Sigmoid colon (tissue), 7 donors: ENCODE data around the gene HSPB9. TPM values are rescaled to one million over a fixed set of nuclear protein-coding genes. Genes with fewer than 3 reads are reported as not detected.

Source experiments
- DNase-seq: peaks from one replicate; pipeline ENCODE4 v3.0.0-alpha.2; 2019
- H3K27ac ChIP-seq, 4 donors: fragments of 200-600 bp; sonication (generic); one replicate each; pipeline ENCODE4 v1.5.1; 2016 to 2019; ENCODE audit warnings: mild to moderate bottlenecking in 1 of 4
- H3K27me3 ChIP-seq, 3 donors: fragments of 200-600 bp; sonication (generic); one replicate each; pipeline ENCODE4 v1.5.1; 2019; ENCODE audit warnings: mild to moderate bottlenecking in 1 of 3
- H3K36me3 ChIP-seq, 4 donors: fragments of 200-600 bp; sonication (generic); one replicate each; pipeline ENCODE4 v1.5.1; 2016 to 2019
- H3K4me1 ChIP-seq, 4 donors: fragments of 200-600 bp; sonication (generic); one replicate each; pipeline ENCODE4 v1.5.1; 2017 to 2019
- H3K4me3 ChIP-seq, 4 donors: fragments of 200-600 bp; sonication (generic); one replicate each; pipeline ENCODE4 v1.5.1; 2017 to 2019; ENCODE audit warnings: mild to moderate bottlenecking in 2 of 4, moderate library complexity in 1 of 4
- H3K9me3 ChIP-seq, 4 donors: fragments of 200-600 bp in 3 of 4; sonication (generic) in 3 of 4; one replicate each; pipeline versions ENCODE4 v1.5.1 to v1.6.1; 2013 to 2019
- CTCF ChIP-seq, 4 experiments: fragments of 450-650 bp in 3 of 4; fragments of 200-600 bp in 1 of 4; IDR thresholded peaks; one replicate each; pipeline ENCODE4 v1.5.1; 2016 to 2019; ENCODE audit warnings: antibody characterized with exemption in 4 of 4, mild to moderate bottlenecking in 3 of 4, moderate library complexity in 2 of 4
- EP300 ChIP-seq, 4 donors: sonication (generic); formaldehyde crosslinking; IDR thresholded peaks; one replicate each; pipeline ENCODE4 v1.6.1; 2017; ENCODE audit warnings: antibody characterized with exemption in 4 of 4
- POLR2A ChIP-seq, 2 donors: fragments of 450-650 bp; IDR thresholded peaks; one replicate each; pipeline ENCODE4 v1.6.1; 2016; ENCODE audit warnings: antibody characterized with exemption in 2 of 2, mild to moderate bottlenecking in 2 of 2, moderate library complexity in 2 of 2
- POLR2AphosphoS5 ChIP-seq, 4 donors: sonication (generic); formaldehyde crosslinking; IDR thresholded peaks; one replicate each; pipeline ENCODE4 v1.6.1; 2017; ENCODE audit warnings: antibody characterized with exemption in 4 of 4
- WGBS, 2 donors: extraction: QIAGEN DNeasy Blood & Tissue Kit; methylation state at CpG; one replicate each; pipeline ENCODE4 v1.1.7; 2013; 5-methylcytosine and 5-hydroxymethylcytosine counted together
- intact Hi-C: fragments of 100-400 bp; cut with DNase I; formaldehyde crosslinking; loops from one replicate; pipeline ENCODE4 v1.15.1; 2023
- polyA plus RNA-seq, 3 donors: library from polyadenylated mRNA; stranded (reverse); fragments of 200-250 nt; gene quantifications; one replicate each; pipeline ENCODE4 v1.2.3, GENCODE V29; 2013
- total RNA-seq, 4 donors: library from RNA; depleted of rRNA; stranded (reverse); fragments of >200 nt; gene quantifications; one replicate each; pipeline ENCODE4 v1.1.0, GENCODE V29; 2016
- donor health status: healthy with polysubstance abuse.
- donor health status: Bipolar disorder and iron deficiency.
- donor health status: healthy.

Gene HSPB9
- total and polyA plus RNA-seq, 7 donors, result 0.10 to 0.83 (median 0.38) TPM; not detected in 3

GRCh38 chr17:42167807-42168206, 45.2 kb downstream of the HSPB9 start:
- no peak overlapping the region for H3K27ac ChIP-seq
- intact Hi-C loops, result no loop called here
- no peaks in the 10 kb centered on the region for H3K4me1 ChIP-seq
- no peak for DNase-seq
- no peaks in the 10 kb centered on the region for H3K27me3 ChIP-seq
- WGBS, 2 donors, result 92 to 93% methylated on average over 8 of the region's 8 CpGs
- no peaks in the 10 kb centered on the region for H3K9me3 ChIP-seq
- TF ChIP-seq POLR2A (IDR thresholded peaks at IDR 0.05) (no peak), EP300 (IDR thresholded peaks at IDR 0.05) (no peak), CTCF (IDR thresholded peaks at IDR 0.05) (no peak), POLR2AphosphoS5 (IDR thresholded peaks at IDR 0.05) (no peak)
- no peaks in the 10 kb centered on the region for H3K36me3 ChIP-seq
- no peak overlapping the region for H3K4me3 ChIP-seq

GRCh38 chr17:42169351-42169750, 46.7 kb downstream of the HSPB9 start:
- no peaks in the 10 kb centered on the region for H3K4me1 ChIP-seq
- WGBS, 2 donors, result 93 to 95% methylated on average over 29 of the region's 29 CpGs
- no peak overlapping the region for H3K4me3 ChIP-seq
- no peaks in the 10 kb centered on the region for H3K27me3 ChIP-seq
- no peak for DNase-seq
- TF ChIP-seq EP300 (IDR thresholded peaks at IDR 0.05) (no peak), POLR2A (IDR thresholded peaks at IDR 0.05) (no peak), CTCF (IDR thresholded peaks at IDR 0.05) (no peak), POLR2AphosphoS5 (IDR thresholded peaks at IDR 0.05) (no peak)
- no peak overlapping the region for H3K27ac ChIP-seq
- no peaks in the 10 kb centered on the region for H3K36me3 ChIP-seq
- intact Hi-C loops, result no loop called here
- H3K9me3 ChIP-seq, result no peaks in the 10 kb centered on the region

- no peak overlapping the region for H3K27ac ChIP-seq
- WGBS, 2 donors, result 66 to 70% methylated on average over 11 of the region's 11 CpGs
- DNase-seq, result no peak
- H3K4me1 ChIP-seq, result no peaks in the 10 kb centered on the region
- H3K4me3 ChIP-seq, result no peak overlapping the region
- no peaks in the 10 kb centered on the region for H3K27me3 ChIP-seq
- TF ChIP-seq EP300 (IDR thresholded peaks at IDR 0.05) (no peak), POLR2A (IDR thresholded peaks at IDR 0.05) (no peak)
- intact Hi-C loops, result no loop called here
- H3K9me3 ChIP-seq, result no peaks in the 10 kb centered on the region
- H3K36me3 ChIP-seq, result no peaks in the 10 kb centered on the region
Observed at GRCh38 chr17:42171831-42172230, 49.2 kb downstream of the HSPB9 start.

Other genes starting within 250 kb of the HSPB9 start
- 10 to 100 TPM; 41.0 to 56.2 (median 44.7) TPM for gene ACLY, start 203.9 kb upstream of the HSPB9 start, total RNA-seq
- 10 to 100 TPM; 27.0 to 55.1 (median 33.3) TPM for gene ACLY, start 203.9 kb upstream of the HSPB9 start, polyA plus RNA-seq
- gene ODAD4, start 192.2 kb upstream of the HSPB9 start, total RNA-seq, result 1 to 10 TPM; 1.4 to 2.2 (median 1.6) TPM
- under 1 TPM in 1 of 3 donors, not detected in 2; 0.41 TPM for gene ODAD4, start 192.2 kb upstream of the HSPB9 start, polyA plus RNA-seq
- 10 to 100 TPM; 52.0 to 71.3 (median 65.2) TPM for gene CNP, start 156.0 kb upstream of the HSPB9 start, total RNA-seq
- gene CNP, start 156.0 kb upstream of the HSPB9 start, polyA plus RNA-seq, result 10 to 100 TPM; 24.0 to 48.0 (median 25.2) TPM
- 10 to 100 TPM; 46.7 to 57.1 (median 49.6) TPM for gene DNAJC7, start 105.4 kb upstream of the HSPB9 start, total RNA-seq
- 10 to 100 TPM; 90.1 to 91.6 (median 90.1) TPM for gene DNAJC7, start 105.4 kb upstream of the HSPB9 start, polyA plus RNA-seq
- gene NKIRAS2, start 102.7 kb upstream of the HSPB9 start, total RNA-seq, result 10 to 100 TPM; 28.5 to 35.4 (median 30.8) TPM
- 10 to 100 TPM; 32.6 to 34.8 (median 34.2) TPM for gene NKIRAS2, start 102.7 kb upstream of the HSPB9 start, polyA plus RNA-seq
- gene C17orf113, start 72.2 kb upstream of the HSPB9 start, total RNA-seq, result under 1 TPM; 0.27 to 0.71 (median 0.39) TPM
- under 1 TPM; 0.23 to 0.66 (median 0.60) TPM for gene C17orf113, start 72.2 kb upstream of the HSPB9 start, polyA plus RNA-seq
- gene ZNF385C, start 24.3 kb upstream of the HSPB9 start, total RNA-seq, result under 1 TPM in 1 of 4 donors, not detected in 3; 0.33 TPM
- gene ZNF385C, start 24.3 kb upstream of the HSPB9 start, polyA plus RNA-seq, result under 1 TPM in 2 of 3 donors, not detected in 1; 0.42 to 0.60 TPM
- 10 to 100 TPM in 3 of 4 donors, 1 to 10 TPM in 1; 8.9 to 16.3 (median 14.6) TPM for gene DHX58, start 10.1 kb upstream of the HSPB9 start, total RNA-seq
- 10 to 100 TPM in 1 of 3 donors, 1 to 10 TPM in 2; 4.4 to 19.0 (median 6.6) TPM for gene DHX58, start 10.1 kb upstream of the HSPB9 start, polyA plus RNA-seq
- 10 to 100 TPM; 20.0 to 95.8 (median 26.0) TPM for gene KAT2A, start 1.4 kb upstream of the HSPB9 start, total RNA-seq
- gene KAT2A, start 1.4 kb upstream of the HSPB9 start, polyA plus RNA-seq, result 10 to 100 TPM in 1 of 3 donors, 1 to 10 TPM in 2; 6.9 to 45.2 (median 9.6) TPM
- 100 to 1,000 TPM in 2 of 4 donors, 10 to 100 TPM in 2; 75.9 to 104 (median 93.1) TPM for gene RAB5C, start 32.2 kb downstream of the HSPB9 start, total RNA-seq
- 100 to 1,000 TPM; 182 to 303 (median 213) TPM for gene RAB5C, start 32.2 kb downstream of the HSPB9 start, polyA plus RNA-seq
- gene KCNH4, start 58.3 kb downstream of the HSPB9 start, total RNA-seq, result not detected
- gene KCNH4, start 58.3 kb downstream of the HSPB9 start, polyA plus RNA-seq, result under 1 TPM in 1 of 3 donors, not detected in 2; 0.25 TPM
- not detected for gene HCRT, start 62.6 kb downstream of the HSPB9 start, total RNA-seq
- not detected for gene HCRT, start 62.6 kb downstream of the HSPB9 start, polyA plus RNA-seq
- 10 to 100 TPM; 32.1 to 76.0 (median 42.4) TPM for gene GHDC, start 71.7 kb downstream of the HSPB9 start, total RNA-seq
- 10 to 100 TPM in 1 of 3 donors, 1 to 10 TPM in 2; 5.8 to 25.8 (median 7.2) TPM for gene GHDC, start 71.7 kb downstream of the HSPB9 start, polyA plus RNA-seq
- gene STAT5B, start 153.6 kb downstream of the HSPB9 start, total RNA-seq, result 100 to 1,000 TPM in 1 of 4 donors, 10 to 100 TPM in 3; 93.5 to 117 (median 98.4) TPM
- 10 to 100 TPM; 11.3 to 37.5 (median 13.2) TPM for gene STAT5B, start 153.6 kb downstream of the HSPB9 start, polyA plus RNA-seq
- gene STAT5A, start 165.7 kb downstream of the HSPB9 start, total RNA-seq, result 10 to 100 TPM; 57.2 to 91.0 (median 80.8) TPM
- gene STAT5A, start 165.7 kb downstream of the HSPB9 start, polyA plus RNA-seq, result 10 to 100 TPM in 2 of 3 donors, 1 to 10 TPM in 1; 7.4 to 39.2 (median 13.2) TPM